HK-2 (cell line): ENCODE data around the gene CBLB.
A peak's percentile ranks its signal among the peaks of the same experiment; 100 is the strongest.

ENCODE experiments used
- DNase-seq: peaks from one replicate; pipeline ENCODE4 v3.0.0-alpha.2; 2018; ENCODE audit not compliant: unreplicated experiment

Gene CBLB

GRCh38 chr3:105845488-105845887 lies 23.3 kb downstream of the CBLB start:
- no peak for DNase-seq

- DNase-seq, result no peak
Measured at GRCh38 chr3:105844704-105845103, 24.1 kb downstream of the CBLB start.

GRCh38 chr3:105843994-105844393 lies 24.8 kb downstream of the CBLB start:
- DNase-seq, result no peak

DNA sequence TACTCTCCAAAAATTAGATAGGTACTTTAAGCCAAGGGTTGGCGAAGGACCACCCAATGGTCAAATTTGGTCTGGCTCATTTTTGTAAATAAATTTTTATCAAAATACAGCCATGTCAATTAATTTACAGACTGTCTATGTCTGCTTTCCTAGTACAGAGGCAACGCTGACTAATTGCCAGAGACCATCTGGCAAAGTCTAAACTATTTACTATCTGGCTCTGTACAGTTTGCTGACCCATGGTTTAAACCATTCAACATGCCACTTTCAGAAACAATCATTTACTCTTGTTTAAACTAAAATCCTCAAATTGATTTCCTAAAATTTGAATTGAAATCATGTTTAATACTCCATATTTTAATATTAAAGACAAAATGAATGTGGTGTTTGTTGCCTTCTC lies 25.9 kb downstream of the CBLB start:
- DNase-seq, result no peak

GRCh38 chr3:105842449-105842848 lies 26.4 kb downstream of the CBLB start:
- DNase-seq, result no peak

- DNase-seq, result no peak
Measured at GRCh38 chr3:105837947-105838346, 30.9 kb downstream of the CBLB start.

DNA sequence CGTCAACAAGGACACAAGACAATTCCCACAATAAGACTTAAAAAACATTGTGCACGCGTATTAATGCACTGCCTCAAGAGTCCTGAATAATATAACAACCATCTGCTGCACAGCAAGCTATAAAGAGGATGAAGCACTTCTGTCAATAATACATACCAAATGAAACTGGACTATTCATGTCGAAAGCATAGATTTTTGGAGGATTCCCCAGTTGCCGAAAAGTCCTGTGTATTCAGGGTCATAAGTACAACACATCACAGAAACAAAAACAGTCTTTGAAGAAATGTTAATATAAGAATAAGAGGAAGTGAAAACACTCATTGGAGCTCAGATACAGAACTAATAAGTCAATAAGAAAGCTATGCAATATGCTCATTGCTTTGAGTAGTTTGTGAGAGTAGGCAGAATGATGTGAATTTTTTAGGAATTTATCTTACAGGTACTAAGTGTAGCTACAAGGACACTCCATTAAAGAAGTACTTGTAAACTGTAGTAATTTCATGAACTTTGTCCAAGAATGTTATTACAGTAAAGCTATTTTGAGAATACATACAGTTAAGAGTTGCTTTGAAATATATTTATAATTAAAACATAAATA lies 31.6 kb downstream of the CBLB start:
- DNase-seq, result no peak

GRCh38 chr3:105836533-105836932 lies 32.3 kb downstream of the CBLB start:
- no peak for DNase-seq

DNA sequence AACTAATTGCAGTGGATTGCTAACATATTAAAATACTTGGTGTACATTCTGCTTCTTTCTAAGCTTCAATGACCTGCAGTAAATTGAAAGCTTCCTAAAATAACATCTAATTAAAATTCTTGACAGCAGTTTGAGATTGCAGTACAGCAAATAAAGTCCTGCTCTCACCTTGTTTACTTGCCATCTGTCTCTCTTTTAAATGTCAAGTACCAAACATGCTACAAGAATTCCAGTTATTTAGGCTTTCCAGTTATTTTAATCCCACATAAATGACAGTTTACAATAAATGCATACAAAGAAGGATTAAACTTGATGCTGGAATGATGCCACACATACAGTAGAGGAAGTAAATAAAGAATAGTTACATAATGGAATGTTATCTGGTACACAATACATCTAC lies 33.2 kb downstream of the CBLB start:
- no peak for DNase-seq

DNA sequence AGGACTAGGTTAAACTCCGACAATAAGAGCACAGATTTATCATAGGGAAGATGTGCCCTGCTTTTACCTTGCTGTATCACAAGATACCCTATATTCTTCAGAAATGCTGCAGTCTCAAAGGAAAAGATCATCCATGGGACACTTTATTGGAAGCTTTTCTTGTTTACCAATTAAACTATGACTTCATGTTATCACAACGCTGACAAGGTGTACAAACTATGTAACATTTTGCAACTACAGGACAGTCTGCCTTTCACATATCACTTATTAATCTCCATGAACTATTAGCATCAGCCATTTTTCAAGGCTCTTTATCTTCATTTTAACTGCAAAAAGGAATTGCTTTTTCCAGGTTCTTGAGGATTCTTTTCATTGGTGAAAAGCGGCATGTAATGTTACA lies 34.0 kb downstream of the CBLB start:
- no peak for DNase-seq

GRCh38 chr3:105832644-105833043 lies 36.2 kb downstream of the CBLB start:
- DNase-seq, result no peak

- DNase-seq, result no peak
Measured at GRCh38 chr3:105830836-105831235, 38.0 kb downstream of the CBLB start.

DNA sequence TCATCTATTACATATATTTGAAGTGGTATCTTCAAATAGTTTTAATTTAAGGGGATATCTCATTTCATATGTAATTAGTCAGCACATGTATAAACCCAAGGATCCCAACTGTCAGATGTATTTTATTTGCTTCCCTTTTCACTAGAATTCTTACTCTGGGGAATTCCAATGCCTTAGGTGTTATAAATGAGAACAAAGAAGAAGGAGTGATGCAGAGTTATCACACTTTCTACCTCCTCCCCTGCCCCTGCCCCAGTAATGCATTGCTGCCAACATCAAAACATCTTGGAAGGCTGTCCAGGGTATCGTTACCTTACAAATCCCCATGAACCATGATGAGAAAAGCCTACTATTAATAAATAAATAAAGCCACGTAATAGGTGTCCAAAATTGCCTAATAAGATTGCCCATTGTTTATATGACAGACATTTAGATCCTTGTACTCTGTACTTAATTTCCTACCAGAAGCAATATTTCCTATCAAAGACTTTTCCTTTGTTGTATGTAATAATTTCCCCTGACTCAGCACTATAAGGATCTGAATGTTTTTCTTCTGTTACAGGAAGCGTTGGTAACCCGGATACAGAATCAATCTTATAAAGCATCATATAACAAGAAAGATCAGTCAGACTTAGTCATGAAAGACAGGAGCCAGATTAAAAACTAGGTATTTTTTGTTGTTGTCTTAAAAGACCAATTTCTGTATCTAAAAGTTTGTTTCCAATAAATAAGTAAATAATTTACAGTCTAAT lies 38.8 kb downstream of the CBLB start:
- DNase-seq, result no peak

DNA sequence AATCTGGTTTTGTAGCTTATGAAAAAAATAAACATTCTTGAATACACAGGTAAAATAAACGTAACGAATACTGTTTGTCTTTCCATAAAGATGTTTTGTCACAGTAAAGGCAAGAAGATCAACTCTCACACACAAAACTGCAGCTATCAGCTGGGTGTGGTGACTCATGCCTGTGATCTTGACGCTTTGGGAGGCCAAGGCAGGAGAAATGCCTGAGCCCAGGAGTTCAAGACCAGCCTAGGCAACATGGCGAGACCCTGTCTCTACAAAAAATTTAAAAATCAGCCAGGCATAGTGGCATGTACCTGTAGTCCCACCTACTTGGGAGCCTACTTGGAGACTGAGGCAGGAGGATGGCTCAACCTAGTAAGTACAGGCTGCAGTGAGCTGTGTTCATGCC lies 39.6 kb downstream of the CBLB start:
- no peak for DNase-seq

DNA sequence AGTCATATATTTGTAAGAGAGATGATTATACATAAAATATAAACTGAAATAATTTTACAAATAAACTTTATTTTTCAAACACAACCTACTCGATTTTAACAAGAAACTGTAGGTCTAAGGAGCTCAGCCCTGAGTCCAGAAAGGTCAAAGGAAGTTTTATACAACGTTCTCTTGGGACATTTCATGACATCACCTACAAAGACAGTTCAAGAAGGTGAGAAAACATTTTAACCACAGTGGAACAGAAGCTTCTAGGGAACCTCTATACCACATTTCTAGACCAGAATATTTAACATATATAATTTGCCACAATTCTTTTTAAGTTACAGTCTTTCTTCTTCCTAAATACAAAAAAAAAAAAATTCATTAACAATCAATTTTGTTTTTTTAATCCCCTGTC lies 40.1 kb downstream of the CBLB start:
- DNase-seq, result no peak

DNA sequence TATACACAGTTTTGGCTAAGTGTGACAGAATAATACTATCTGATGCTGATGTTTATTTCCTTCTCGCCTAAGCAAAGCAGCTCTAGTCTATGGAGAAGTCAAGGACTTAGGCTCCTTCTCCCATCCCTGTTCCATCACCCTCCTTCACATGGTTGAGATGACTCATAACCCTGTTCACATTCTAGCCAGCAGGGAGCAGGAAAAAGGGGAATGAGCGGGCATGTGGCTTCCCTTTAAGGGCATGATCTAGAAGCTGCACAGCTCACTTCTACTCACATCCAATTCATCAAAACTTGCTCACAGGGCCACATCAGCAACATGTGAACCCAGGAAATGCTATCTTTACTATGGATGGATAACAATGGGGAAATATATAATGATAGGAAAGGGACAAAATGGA lies 40.9 kb downstream of the CBLB start:
- peak; percentile 50 for DNase-seq

- no peak for DNase-seq
Measured at GRCh38 chr3:105826778-105827634, 41.8 kb downstream of the CBLB start.

- DNase-seq, result no peak
Measured at GRCh38 chr3:105824129-105824528, 44.7 kb downstream of the CBLB start.

- DNase-seq, result no peak
Measured at GRCh38 chr3:105823149-105823867, 45.5 kb downstream of the CBLB start.

DNA sequence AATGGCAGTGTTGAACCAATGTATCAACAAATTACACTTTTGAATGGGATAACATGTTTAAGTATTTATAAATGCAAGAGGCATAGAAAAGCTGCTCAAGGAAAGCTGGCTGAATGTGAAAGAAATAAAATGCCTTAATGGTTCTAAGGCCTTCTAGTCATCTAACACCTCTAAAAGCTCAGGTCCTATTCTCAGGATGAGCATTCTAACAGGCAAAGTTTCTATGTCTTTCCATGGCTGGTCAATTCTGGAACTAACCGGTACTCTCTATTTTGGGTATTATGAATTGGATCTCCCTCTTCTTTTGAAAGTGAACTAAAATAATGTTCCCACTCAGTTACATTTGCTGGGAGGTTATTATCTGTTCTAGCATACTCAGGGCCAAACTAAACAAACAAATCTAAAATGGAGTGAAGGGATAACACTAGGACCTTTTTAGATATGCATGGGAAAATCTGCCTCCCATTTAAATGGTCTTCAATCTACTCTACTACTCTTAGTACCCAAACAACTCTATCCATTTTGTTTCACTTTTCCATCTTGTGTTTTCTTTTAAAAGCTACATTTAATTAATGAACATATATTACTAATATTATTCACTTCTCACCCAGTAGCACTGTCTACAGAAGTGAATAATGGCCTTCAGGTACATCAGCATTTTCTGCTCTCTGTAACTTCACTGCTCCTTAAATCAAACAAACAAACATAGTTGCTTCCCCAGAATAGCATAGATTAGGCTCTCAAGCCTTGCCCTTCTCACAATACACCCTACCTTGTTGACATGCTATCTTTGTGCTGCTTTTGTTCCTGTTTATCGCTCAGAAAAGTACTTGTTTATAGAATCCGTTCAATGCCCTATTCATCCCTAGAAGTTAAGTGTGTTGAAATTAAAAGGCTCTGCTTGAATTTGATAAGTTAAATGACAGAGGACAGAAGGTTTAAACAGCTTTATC lies 46.4 kb downstream of the CBLB start:
- no peak for DNase-seq

DNA sequence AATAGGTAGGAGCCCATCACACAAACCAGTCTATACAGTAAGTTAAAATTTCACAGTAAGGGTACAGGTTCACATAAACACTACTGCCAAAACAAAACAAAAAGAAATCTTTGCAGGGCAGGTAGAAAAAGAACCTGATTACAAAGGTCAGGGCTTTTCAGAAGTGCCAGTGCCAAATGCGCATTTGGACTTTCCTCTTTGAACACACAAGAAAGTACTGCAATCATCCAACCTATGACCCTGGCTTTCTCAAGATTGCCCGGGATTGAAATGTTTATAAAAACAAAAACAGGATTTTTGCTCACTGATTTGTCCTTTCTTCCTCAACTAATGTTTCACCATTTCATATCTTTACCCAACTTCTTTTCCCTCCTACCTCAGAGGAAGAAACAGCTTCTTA lies 47.4 kb downstream of the CBLB start:
- no peak for DNase-seq
